Hippocampal formation (tissue), 2 donors: ENCODE measurements around the gene FHAD1.
"Not testable (repeated sequence)": the region's sequence is repeated elsewhere in the genome, so short reads cannot be mapped to it uniquely, and the experiment has no call there.

ENCODE experiments used
- DNase-seq, 2 donors: peaks; one replicate each; lab custom pipeline; 2025; lab: John Stamatoyannopoulos, UW

FHAD1 gene

DNA sequence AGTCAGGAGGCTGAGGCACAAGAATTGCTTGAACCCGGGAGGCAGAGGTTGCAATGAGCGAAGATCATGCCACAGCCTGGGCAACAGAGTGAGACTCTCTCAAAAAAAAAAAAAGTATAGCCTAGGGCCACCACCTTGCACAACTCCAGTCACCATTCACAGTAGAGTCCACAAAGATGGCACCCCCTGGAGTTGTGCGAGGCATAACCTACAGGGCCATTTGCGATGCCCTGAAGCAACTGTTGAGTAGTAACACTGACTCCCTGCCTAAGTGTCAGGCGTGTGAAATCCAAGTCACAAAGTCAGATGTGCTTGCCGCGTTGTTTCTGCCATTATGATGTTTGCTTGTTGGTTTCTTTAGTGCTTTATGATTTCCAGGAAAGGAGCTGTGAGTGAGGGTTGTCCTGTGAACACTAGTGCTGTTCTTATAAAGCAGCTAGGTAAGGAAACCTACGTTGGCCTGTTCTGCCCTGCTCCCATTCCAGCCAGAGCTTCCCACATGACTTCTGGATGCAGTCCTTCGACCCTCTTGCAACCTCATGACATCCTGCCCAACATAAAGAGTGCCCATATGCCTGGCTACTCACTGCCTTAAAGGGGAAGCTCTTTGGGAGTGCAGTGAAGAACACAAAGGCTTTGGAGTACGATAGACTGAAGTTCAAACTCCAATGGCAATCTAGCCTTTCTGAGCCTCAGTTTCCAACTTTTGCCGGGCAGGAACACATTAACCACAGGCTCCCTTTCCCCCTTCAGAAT is 29.8 kb downstream of the FHAD1 start:
- no peak for DNase-seq

DNA sequence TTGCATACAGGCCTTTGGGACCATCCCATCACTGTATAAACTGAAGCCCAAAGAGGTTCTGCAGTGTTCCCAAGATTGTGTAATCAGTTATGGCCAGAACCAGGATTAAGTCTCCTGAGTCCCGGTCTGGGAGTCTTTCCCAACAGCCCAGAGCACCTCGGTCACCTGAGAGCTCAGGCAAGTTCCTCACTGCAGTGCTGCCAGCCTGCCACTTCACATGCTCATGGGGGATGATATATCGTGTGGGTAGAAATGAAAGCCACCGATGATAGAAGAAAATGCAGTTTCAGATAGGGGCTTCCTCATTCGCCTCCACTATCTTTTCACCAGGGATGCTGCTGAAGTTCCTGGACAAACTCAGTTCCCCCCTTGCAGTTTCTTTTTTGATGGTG is 30.4 kb downstream of the FHAD1 start:
- DNase-seq: no peak

DNA sequence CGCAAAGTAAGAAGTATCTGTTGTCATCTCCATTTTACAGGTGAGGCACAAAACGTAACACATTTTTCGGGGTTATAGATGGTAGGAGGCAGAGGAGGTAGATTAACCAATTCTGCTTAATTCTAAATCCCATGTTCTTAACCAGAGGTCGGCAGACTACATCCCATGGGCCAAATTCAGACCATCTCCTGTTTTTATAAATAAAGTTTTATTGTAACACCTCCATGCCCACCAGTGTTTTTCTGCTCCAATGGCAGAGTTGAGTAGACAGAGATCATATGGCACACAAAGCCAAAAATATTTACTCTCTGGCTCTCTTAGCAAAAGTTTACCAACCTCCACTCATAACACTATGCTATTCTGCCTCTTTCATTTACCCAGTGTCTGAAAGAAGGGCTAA is 30.9 kb downstream of the FHAD1 start:
- no peak for DNase-seq

DNA sequence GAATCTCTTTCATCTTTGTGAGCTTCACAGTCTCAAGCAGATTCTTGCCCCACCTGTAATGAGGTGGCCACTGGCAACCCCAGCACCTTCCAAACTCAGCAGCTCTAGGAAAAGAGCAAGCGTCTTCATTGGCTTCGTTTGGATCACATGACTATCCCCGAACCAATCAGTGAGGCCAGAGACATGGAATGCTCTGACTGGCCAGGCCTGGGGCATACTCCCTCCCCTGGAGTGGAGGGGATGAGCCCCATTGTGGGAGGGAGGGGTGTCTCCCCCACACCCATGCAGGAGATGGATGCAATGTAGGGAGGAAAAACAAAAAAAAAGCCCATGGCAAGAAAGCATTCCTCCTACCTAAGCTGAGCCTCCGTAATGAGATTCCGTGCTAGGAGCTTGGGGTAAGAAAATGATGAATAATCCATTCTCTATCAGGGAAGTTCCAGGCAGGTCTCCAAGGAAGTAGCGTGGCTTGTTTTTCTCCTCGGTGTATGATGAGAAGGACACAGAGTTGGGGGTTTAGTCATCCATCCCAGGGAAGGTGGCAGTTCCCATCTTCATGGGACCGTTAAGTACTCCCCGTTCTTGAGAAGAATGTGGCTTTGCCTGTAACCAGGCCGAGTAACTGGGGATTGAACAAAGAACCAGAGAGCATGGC is 32.7 kb downstream of the FHAD1 start:
- no peak for DNase-seq

DNA sequence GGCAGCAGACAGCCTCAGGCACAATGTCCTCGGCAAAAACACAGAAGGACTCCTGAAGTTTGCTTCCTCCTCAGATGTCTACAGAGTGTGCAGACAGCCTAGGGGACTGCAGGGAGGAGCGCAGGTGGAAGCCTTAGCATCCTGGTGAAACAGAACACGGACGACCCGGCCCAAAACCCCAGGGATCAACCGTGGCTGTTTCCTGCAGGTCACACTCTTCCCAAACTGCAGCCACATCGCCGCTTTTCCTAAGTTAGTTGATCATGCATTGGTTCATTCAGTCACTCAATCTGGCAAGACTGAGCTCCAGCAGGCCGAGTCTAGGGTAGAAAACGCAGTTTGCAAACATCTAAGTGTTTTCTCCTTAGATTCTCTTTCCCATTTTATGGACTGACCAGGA is 33.4 kb downstream of the FHAD1 start:
- no peak for DNase-seq

DNA sequence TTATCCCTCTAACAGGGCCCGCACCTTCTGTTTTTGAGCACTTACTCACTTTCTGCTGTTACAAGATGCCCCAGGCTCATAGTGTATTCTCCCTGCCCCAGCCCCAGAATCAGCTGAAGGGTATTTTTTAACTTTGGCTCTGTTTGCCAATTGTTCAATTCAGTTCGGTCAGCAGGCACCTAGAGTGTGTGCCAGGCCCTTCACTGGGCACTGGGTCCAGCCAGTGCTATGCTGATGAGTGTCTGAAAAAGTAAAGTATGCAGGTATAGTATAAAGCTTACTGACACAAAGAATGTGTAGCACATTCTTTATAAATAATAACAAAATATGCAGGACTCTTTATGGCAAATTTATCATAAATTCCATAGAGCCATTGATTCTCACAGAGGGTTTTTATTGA is 35.0 kb downstream of the FHAD1 start:
- no peak for DNase-seq

DNA sequence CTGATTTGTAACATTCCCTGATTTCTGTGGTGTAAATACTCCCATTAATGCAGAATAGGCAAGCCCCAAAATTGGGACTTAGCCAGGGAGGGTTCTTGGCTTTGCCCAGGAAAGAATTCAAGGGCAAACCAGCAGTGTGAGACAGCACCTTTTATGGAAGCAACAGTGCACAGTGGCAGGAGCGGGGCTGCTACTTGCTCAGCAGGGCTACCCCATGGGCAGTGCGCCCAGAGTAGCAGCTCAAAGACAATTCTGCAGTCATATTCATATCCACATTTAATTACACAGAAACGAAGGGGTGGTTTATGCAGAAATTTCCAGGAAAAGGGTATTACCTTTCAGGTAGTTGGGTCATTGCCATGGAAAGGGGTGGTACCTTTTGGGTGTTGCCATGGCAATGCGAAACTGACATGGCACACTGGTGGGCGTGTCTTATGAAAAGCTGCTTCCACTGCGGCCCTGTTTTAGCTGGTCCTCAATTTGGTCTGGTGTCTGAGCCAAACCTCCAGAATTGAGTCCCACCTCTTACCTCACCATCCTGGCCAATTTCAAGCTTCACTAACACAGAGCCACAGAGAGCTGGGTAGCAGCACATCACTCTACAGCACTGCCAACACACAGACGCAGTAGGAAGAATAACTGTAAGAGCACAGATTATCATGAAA is 35.9 kb downstream of the FHAD1 start:
- no peak for DNase-seq

DNA sequence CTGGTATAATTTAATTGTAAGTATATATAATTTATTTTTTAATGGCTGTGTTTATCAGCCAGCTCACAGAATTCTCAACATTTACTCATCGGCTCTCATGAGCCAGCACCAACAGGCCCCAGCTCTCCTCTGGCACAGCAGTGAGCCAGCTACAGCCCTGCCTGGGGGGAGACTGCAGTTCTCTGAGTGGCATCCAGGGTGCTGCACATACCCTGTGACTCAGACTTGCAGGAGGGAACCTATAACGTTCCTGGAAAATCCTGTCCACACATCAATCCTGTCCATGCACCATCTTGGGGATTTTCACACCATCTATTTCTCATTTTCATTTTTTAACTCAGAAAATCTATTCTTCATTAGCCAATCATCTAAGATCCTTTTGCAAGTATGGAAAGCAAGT is 36.5 kb downstream of the FHAD1 start:
- DNase-seq: no peak

DNA sequence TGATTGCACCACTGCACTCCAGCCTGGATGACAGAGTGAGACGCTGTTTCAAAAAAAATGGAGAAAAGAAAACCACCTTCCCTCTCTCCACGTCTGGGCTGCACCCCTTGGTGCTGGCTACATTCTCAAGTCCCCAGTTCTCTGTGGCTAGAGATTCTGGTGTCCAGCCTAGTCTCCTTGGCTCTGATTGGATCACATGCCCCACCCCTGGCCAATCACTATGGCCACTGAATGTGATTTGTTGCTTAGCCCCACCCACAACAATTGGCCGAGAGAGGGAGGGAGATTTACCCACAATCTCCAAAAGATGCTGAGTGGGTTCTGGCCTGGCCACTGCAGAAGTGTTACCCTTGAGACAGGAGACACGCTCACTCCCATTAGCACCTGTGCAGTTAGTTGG is 39.4 kb downstream of the FHAD1 start:
- DNase-seq: no peak

DNA sequence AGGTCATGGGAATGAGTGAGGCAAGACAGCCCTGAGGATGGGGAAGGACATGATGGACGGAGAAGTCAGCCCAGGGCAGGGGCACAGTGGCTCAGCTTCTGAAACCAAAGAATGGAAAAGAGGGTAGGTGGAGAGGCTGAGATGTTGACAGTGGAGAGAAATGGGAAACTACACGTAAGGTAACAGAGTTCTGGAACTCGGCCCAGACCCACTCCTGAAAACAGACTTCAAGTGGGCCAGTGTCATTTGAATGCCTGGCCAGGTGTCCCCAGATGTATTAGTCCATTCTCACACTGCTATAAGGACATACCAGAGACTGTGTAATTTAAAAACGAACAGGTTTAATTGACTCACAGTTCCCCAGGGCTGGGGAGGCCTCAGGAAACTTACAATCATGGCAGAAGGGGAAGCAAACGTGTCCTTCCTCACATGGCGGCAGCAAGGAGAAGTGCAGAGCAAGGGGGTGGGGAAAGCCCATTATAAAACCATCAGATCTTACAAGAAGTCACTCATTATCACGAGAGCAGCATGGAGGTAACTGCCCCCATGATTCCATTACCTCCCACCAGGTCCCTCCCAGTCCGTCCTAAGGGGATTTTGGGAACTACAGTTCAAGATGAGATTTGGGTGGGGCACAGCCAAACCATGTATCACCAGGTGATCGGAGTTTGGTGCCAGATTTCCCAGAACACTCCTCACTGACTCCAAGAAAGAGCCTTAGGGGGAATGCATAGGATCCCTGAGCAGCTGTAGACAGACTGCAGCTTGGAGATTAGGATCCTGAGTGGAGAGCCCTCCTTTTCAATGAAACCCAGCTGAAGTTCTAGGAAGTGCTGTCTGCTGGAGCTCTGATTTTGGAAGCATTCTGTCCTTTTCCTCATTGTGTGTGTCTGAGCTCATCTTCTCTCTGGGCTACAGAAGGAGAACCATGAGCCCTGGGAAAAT is 40.3 kb downstream of the FHAD1 start:
- no peak for DNase-seq

DNA sequence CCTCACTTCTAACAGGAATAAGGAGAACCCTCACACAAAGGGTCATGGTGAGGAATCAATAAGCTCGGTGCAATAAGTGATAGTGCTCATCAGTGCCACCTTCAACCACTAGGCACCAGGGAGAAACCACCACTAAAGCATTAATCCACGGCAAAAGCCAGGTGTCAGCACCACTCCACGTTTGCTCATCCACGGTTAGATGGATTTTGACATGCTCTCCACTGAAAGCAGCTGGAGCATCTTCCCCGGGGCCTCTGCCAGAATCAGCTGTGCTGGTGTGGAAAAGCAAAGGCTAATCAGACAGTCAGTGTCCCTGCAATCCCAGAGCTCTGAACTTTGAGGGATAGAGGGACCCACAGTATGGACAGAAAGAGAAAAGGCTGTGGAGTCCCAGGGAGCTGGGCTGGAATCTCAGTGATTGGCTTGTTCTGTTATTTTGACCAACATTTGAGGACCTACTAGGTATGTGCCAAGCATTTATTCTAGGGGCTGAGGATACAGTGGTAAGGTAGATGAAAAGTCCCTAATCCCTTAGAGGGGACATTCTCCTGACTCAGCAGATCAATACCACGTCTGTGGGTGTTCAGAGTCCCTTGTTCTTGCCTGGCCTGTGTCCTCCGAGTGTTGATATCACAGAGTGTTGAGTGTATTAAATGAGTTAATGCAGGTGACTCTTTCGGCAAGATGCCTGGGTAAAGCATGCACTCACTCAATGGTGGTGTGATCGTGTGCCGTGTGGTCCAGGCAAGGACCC is 41.3 kb downstream of the FHAD1 start:
- no peak for DNase-seq

DNA sequence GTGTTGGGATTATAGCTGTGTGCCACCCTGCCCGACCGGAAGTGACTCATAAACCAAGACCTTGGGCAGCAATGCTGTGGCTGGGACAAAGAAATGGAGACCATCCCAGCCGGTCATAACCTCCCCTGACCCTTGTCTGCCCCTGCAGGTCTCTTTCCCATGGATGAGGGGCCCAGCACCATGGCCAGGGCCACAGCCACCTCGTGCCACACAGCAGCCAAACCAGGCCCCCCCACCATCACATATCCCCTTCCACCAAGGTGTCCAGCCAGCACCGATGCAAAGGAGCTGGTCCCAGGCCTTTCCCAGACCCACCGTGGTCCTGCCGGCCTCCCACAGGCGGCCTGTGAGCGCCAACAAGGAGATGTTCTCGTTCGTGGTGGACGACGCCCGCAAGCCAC is 42.2 kb downstream of the FHAD1 start:
- no peak for DNase-seq

DNA sequence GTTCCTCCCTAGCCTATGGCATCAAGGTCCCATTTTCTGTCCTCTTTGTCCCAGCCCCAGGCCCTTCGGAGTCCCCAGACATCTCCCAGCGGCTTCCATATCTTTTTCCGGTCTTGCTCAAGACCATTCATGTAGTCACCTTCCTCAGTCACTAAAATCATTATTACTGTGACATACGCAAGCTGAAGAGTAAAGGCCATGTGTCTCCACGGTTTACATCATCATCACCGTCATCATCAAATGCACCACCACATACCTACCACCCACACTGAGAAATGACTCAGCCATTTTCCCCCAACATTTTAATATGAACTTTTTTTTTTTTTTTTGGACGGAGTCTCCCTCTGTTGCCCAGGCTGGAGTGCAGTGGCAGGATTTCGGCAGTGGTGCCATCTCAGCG is 43.4 kb downstream of the FHAD1 start:
- DNase-seq: no peak

DNA sequence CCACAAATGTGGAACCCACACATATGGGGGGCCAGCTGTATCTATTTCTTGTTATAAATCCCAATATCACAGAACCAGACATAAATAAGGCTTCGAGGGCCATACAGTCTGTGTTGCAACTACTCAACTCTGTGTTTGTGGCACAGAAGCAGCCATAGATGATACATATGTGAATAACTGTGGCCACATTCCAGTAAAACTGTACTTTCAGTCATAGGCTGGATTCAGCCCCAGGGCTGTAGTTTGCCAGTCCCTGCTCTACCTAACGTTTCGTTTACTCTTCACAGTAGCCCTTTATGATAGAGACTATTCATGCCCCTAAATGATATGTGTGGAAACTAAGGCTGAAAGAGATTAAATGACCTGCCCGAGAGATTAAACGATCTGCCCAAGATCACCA is 48.7 kb downstream of the FHAD1 start:
- no peak for DNase-seq

DNA sequence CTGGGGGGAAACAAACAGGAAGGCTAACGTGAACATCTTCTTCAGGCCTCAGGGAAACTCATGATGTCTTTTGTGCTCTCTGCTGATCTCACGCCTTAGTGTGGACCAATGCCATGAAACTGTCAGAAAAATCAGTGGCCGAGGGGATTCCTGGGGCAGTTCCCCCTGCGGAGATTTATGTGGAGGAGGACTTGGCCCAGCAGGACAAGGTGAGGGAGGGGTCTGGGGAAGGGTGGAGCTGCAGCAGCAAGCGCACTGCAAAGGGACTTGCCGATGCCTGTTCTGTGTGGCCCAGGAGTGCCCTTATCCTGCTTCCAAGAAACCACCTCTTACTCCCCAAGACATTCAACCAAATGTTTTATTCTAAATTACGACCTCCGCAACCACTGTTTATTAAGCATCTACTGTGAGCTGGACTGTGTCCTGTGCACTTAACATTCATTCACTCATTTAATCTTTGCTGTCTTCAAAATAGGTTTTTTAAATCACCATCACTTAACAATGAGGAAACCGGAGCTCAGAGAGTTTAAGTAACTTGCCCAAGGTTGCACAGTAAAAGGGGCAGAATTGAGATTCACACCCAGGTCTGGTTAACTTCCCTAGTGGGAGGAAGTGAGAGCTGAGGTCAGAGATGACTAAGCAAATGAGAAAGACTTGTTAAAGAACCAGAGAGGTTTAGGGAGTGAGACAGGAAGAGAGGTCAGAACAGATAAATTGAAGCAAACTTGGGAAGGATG is 49.7 kb downstream of the FHAD1 start:
- DNase-seq: no peak

DNA sequence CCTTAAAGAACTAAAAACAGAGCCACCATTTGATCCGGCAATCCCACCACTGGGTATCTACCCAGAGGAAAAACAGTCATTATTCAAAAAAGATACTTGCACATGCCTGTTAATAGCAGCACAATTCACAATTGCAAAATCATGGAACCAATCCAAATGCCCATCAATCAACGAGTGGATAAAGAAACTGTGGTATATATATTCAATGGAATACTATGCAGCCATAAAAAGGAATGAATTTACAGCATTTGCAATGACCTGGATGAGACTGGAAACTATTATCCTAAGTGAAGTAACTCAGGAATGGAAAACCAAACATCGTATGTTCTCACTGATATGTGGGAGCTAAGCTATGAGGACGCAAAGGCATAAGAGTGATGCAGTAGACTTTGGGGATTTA is 51.0 kb downstream of the FHAD1 start:
- DNase-seq: not testable (repeated sequence)

DNA sequence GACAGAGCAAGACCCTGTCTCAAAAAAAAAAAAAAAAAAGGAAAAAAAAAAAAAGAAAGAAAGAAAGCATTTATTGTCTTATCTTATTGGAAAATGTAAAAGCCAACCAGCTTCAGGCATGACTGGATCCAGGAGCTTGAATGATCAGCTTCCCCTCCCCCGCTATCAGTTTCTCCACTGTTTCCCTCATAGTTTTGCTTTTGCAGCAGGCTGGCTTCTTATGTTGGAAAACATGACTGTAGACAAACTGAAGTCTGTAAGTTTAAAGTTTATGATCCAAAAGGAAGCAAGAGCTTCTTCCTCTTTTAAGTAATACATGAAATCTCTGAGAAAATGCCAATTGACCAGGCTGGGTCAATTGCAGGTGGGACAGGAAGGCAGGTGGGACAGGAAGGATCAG is 52.2 kb downstream of the FHAD1 start:
- no peak for DNase-seq

DNA sequence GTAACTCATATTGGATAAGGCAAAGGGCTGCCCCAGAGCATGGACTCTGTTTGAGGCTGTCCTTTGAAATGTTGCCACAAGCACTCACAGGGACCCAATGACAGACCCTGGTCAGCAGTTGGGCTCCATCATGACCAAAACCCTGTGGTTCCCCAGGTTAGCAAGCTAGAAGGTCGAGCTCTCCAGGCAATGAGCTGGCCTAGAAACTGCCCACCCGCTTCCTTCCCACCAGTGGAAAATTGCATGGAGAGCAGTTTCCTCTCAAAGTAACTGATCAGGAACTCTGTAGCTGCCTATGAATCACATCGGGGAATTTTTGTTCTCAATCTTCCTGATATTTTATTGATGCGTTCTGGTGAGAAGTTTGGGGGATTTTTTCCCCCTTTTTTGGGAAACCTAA is 52.8 kb downstream of the FHAD1 start:
- no peak for DNase-seq

DNA sequence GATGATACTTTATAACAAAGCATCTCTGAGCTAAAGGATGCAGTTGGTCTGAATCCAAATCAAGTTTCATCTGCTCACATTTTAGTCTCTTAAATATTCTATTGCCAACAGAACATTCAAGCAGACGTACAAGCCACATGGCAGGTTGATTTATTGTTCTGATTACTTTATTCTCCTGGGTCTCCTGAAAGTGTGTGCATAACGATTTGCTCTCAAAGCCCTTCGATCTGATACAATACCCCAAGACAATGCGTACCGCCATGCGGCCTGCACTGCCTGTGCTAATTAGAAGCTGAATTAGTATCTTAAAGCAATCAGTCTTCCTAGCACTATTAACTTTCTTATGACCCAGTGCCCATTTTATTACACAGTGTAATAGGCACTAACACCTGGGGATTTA is 56.9 kb downstream of the FHAD1 start:
- DNase-seq: no peak

DNA sequence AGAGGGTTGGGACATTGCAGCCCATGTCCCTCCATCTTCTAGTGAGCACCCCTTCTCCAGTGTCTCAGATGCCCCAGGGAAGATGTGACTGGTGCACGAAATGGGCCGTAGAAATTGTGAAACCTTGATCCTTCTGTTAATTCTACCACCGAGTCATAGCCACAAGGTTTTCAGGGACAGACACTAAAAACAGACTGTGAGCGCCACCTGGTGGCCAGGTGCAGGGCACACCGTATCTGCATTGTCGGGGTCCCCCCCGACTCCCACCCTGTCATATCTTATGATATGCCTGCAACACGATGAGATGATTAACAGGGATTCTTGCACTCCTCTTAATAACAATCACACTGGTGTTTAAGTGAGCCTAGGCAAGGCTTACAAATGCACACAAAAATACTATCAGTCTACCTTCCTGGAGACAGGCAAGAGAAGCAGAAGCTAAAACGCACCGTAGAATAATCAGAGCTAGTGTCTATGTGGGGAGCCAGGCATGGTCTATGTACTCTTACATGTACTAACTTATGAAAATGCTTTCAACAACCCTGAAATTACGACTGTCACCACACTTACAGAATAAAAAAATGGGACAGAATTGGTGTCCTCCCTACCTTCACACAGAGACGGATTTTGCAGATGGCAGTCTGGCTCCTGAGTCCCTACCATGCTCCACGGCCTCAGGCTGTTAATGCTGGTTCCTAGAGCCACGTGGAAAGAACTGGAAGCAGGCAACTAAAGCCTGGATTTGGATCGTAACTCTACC is 57.9 kb downstream of the FHAD1 start:
- DNase-seq: peak in 1 of 2 donors; percentile 32
